ENCODE measurements around the gene DEAF1.
"Not testable (repeated sequence)": the region's sequence is repeated elsewhere in the genome, so short reads cannot be mapped to it uniquely, and the experiment has no call there.

The DEAF1 gene

GRCh38 chr11:694563-695287 is at the start of gene DEAF1:
Gene DEAF1 (minus strand): TSS chr11:695222. CDS start chr11:695047, 175 bp downstream.
- peak; percentile 90 for ATAC-seq
- no peaks in the 10 kb centered on the region for H3K36me3 Mint-ChIP-seq
- peaks cover 52% of the 10 kb centered on the region for H3K4me1 Mint-ChIP-seq
- no peaks in the 10 kb centered on the region for H3K9me3 Mint-ChIP-seq
- H3K27ac Mint-ChIP-seq = peak within 1 kb of the TSS; percentile 100
- H3K4me3 Mint-ChIP-seq = peak within 1 kb of the TSS; percentile 92
- no peaks in the 10 kb centered on the region for H3K27me3 Mint-ChIP-seq

GRCh38 chr11:742571-743201 is 47.7 kb upstream of the DEAF1 start:
- no peaks in the 10 kb centered on the region for H3K36me3 Mint-ChIP-seq
- no peaks in the 10 kb centered on the region for H3K9me3 Mint-ChIP-seq
- no peak for ATAC-seq
- H3K27me3 Mint-ChIP-seq = peaks cover 12% of the 10 kb centered on the region
- H3K4me1 Mint-ChIP-seq = peaks cover 12% of the 10 kb centered on the region
- no peak overlapping the region for H3K27ac Mint-ChIP-seq
- H3K4me3 Mint-ChIP-seq = no peak overlapping the region

- no peak for ATAC-seq
- H3K4me1 Mint-ChIP-seq = peaks cover 17% of the 10 kb centered on the region
- H3K4me3 Mint-ChIP-seq = no peak overlapping the region
- H3K27me3 Mint-ChIP-seq = peaks cover 17% of the 10 kb centered on the region
- no peaks in the 10 kb centered on the region for H3K36me3 Mint-ChIP-seq
- H3K9me3 Mint-ChIP-seq = no peaks in the 10 kb centered on the region
- H3K27ac Mint-ChIP-seq = no peak overlapping the region
These were observed 47.1 kb upstream of the DEAF1 start for GRCh38 chr11:742156-742546.

GRCh38 chr11:737899-738298 is 42.9 kb upstream of the DEAF1 start:
- Mint-ChIP-seq H3K27me3 (peaks cover 21% of the 10 kb centered on the region), H3K4me3 (peak overlapping the region; percentile 9), H3K4me1 (peaks cover 18% of the 10 kb centered on the region)
- ATAC-seq, H3K36me3 Mint-ChIP-seq, H3K9me3 Mint-ChIP-seq, H3K27ac Mint-ChIP-seq: not testable (repeated sequence)

- peak overlapping the region; percentile 9 for H3K4me3 Mint-ChIP-seq
- H3K4me1 Mint-ChIP-seq = peaks cover 18% of the 10 kb centered on the region
- H3K36me3 Mint-ChIP-seq = no peaks in the 10 kb centered on the region
- H3K27me3 Mint-ChIP-seq = peaks cover 27% of the 10 kb centered on the region
- H3K9me3 Mint-ChIP-seq = no peaks in the 10 kb centered on the region
- H3K27ac Mint-ChIP-seq = no peak overlapping the region
- no peak for ATAC-seq
These were observed 42.3 kb upstream of the DEAF1 start for GRCh38 chr11:737366-737765.

- H3K36me3 Mint-ChIP-seq, H3K4me3 Mint-ChIP-seq, ATAC-seq, H3K9me3 Mint-ChIP-seq, H3K27ac Mint-ChIP-seq: not testable (repeated sequence)
- Mint-ChIP-seq H3K27me3 (peaks cover 28% of the 10 kb centered on the region), H3K4me1 (peaks cover 18% of the 10 kb centered on the region)
These were observed 39.5 kb upstream of the DEAF1 start for GRCh38 chr11:734541-734940.

- Mint-ChIP-seq H3K27me3 (peaks cover 21% of the 10 kb centered on the region), H3K4me3 (no peak overlapping the region), H3K9me3 (no peaks in the 10 kb centered on the region), H3K36me3 (no peaks in the 10 kb centered on the region), H3K27ac (no peak overlapping the region), H3K4me1 (peaks cover 16% of the 10 kb centered on the region)
- ATAC-seq = no peak
These were observed 38.0 kb upstream of the DEAF1 start for GRCh38 chr11:733072-733471.

GRCh38 chr11:729492-730074 is 34.6 kb upstream of the DEAF1 start:
- no peak overlapping the region for H3K27ac Mint-ChIP-seq
- H3K9me3 Mint-ChIP-seq = no peaks in the 10 kb centered on the region
- H3K36me3 Mint-ChIP-seq = no peaks in the 10 kb centered on the region
- no peak overlapping the region for H3K4me3 Mint-ChIP-seq
- H3K27me3 Mint-ChIP-seq = peaks cover 11% of the 10 kb centered on the region
- H3K4me1 Mint-ChIP-seq = peaks cover 6% of the 10 kb centered on the region
- ATAC-seq = no peak

GRCh38 chr11:728901-729491 is 34.0 kb upstream of the DEAF1 start:
- no peaks in the 10 kb centered on the region for H3K9me3 Mint-ChIP-seq
- peaks cover 11% of the 10 kb centered on the region for H3K27me3 Mint-ChIP-seq
- ATAC-seq = no peak
- H3K4me1 Mint-ChIP-seq = peaks cover 6% of the 10 kb centered on the region
- no peaks in the 10 kb centered on the region for H3K36me3 Mint-ChIP-seq
- no peak overlapping the region for H3K27ac Mint-ChIP-seq
- no peak overlapping the region for H3K4me3 Mint-ChIP-seq

GRCh38 chr11:727859-728748 is 33.1 kb upstream of the DEAF1 start:
- H3K4me3 Mint-ChIP-seq = no peak overlapping the region
- no peaks in the 10 kb centered on the region for H3K9me3 Mint-ChIP-seq
- H3K4me1 Mint-ChIP-seq = peaks cover 9% of the 10 kb centered on the region
- H3K27ac Mint-ChIP-seq = no peak overlapping the region
- no peaks in the 10 kb centered on the region for H3K36me3 Mint-ChIP-seq
- peaks cover 9% of the 10 kb centered on the region for H3K27me3 Mint-ChIP-seq
- peak; percentile 81 for ATAC-seq

GRCh38 chr11:727281-727701 is 32.3 kb upstream of the DEAF1 start:
- H3K27ac Mint-ChIP-seq = no peak overlapping the region
- peaks cover under 1% of the 10 kb centered on the region for H3K27me3 Mint-ChIP-seq

GRCh38 chr11:726278-727220 is 31.5 kb upstream of the DEAF1 start:
- no peaks in the 10 kb centered on the region for H3K27me3 Mint-ChIP-seq
- H3K36me3 Mint-ChIP-seq = no peaks in the 10 kb centered on the region
- ATAC-seq = peak; percentile 6
- peak overlapping the region; percentile 71 for H3K27ac Mint-ChIP-seq
- H3K4me1 Mint-ChIP-seq = peaks cover 23% of the 10 kb centered on the region
- H3K4me3 Mint-ChIP-seq = peak overlapping the region; percentile 71
- H3K9me3 Mint-ChIP-seq = no peaks in the 10 kb centered on the region

More at GRCh38 chr11:727281-727701, 32.3 kb upstream of the DEAF1 start:
- H3K4me1 Mint-ChIP-seq = peaks cover 16% of the 10 kb centered on the region
- H3K4me3 Mint-ChIP-seq = no peak overlapping the region
- no peak for ATAC-seq
- no peaks in the 10 kb centered on the region for H3K9me3 Mint-ChIP-seq
- no peaks in the 10 kb centered on the region for H3K36me3 Mint-ChIP-seq

GRCh38 chr11:725624-726202 is 30.7 kb upstream of the DEAF1 start:
- H3K27me3 Mint-ChIP-seq = no peaks in the 10 kb centered on the region
- no peaks in the 10 kb centered on the region for H3K9me3 Mint-ChIP-seq
- H3K27ac Mint-ChIP-seq = peak overlapping the region; percentile 71
- H3K4me3 Mint-ChIP-seq = peak overlapping the region; percentile 76
- peaks cover 28% of the 10 kb centered on the region for H3K4me1 Mint-ChIP-seq
- H3K36me3 Mint-ChIP-seq = no peaks in the 10 kb centered on the region
- no peak for ATAC-seq
